Right lobe of liver (tissue), 4 donors: Measurements from ENCODE around the gene DOHH.
"Not testable (repeated sequence)": the region's sequence is repeated elsewhere in the genome, so short reads cannot be mapped to it uniquely, and the experiment has no call there.

Experiments used
- POLR2A ChIP-seq: fragments of 450-650 bp; IDR thresholded peaks from one replicate; pipeline ENCODE4 v1.6.1; 2017; ENCODE audit warnings: antibody characterized with exemption, mild to moderate bottlenecking
- TF ChIP-seq, protein P1 (sequence below), 4 donors: fragments of 200-600 bp in 3 of 4; fragments of 450-650 bp in 1 of 4; IDR thresholded peaks; one replicate each; pipeline versions ENCODE4 v1.5.1 to v1.8.0; 2016 to 2022; ENCODE audit warnings: antibody characterized with exemption in 4 of 4, mild to moderate bottlenecking in 2 of 4
- donor health status: DM: no; HTN: no; CAD: no.
- donor health status: DM: no; HTN: no; CAD: no.
- donor health status: DM: no; HTN: yes; CAD: no.

DNA sequence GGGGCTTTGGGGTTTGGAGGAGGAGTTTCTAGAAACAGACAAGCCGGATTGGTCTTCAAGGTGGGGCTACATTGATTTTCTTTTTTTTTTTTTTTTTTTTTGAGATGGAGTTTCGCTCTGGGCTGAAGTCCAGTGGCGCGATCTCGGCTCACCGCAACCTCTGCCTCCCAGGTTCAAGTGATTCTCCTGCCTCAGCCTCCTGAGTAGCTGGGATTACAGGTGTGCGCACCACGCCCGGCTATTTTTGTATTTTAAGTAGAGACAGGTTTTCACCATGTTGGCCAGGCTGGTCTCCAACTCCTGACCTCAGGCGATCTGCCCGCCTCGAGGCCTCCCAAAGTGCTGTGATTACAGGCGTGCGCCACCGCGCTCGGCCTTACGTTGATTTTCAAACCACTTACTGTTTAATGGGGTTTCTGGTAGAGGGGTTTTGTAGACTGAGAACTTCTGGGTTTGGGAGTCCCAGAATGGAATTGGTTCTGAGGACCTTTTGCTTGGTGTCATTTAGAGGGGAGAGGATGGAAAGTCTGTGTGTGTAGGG lies 7.7 kb upstream of the DOHH start:
- TF ChIP-seq, protein P1, sequence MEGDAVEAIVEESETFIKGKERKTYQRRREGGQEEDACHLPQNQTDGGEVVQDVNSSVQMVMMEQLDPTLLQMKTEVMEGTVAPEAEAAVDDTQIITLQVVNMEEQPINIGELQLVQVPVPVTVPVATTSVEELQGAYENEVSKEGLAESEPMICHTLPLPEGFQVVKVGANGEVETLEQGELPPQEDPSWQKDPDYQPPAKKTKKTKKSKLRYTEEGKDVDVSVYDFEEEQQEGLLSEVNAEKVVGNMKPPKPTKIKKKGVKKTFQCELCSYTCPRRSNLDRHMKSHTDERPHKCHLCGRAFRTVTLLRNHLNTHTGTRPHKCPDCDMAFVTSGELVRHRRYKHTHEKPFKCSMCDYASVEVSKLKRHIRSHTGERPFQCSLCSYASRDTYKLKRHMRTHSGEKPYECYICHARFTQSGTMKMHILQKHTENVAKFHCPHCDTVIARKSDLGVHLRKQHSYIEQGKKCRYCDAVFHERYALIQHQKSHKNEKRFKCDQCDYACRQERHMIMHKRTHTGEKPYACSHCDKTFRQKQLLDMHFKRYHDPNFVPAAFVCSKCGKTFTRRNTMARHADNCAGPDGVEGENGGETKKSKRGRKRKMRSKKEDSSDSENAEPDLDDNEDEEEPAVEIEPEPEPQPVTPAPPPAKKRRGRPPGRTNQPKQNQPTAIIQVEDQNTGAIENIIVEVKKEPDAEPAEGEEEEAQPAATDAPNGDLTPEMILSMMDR (IDR thresholded peaks at IDR 0.05) = not testable (repeated sequence)
- TF ChIP-seq POLR2A = not testable (repeated sequence)
